Left lung (tissue), 14 donors: Measurements from ENCODE around the gene PABPN1L. TPM values are rescaled to one million over a fixed set of nuclear protein-coding genes. Genes with fewer than 3 reads are reported as not detected.

Experiments
- ATAC-seq: fragments of 200-7000 bp; cut with Tn5 transposase; one replicate; pipeline ENCODE4 v1.9.1; 2020; ENCODE audit warnings: moderate library complexity
- DNase-seq, 4 donors: peaks; one replicate each; pipeline ENCODE4 v3.0.0-alpha.2; 2013 to 2020
- H3K27ac ChIP-seq, 2 donors: fragments of 200-600 bp; sonication (generic) in 1 of 2; one replicate each; pipeline versions ENCODE4 v1.5.0 to v1.8.0; 2020 to 2021
- H3K27me3 ChIP-seq, 2 donors: fragments of 200-600 bp; sonication (generic) in 1 of 2; one replicate each; pipeline versions ENCODE4 v1.5.0 to v1.8.0; 2020 to 2021
- H3K36me3 ChIP-seq, 2 donors: fragments of 200-600 bp; sonication (generic) in 1 of 2; one replicate each; pipeline versions ENCODE4 v1.5.0 to v1.8.0; 2020 to 2021
- H3K4me1 ChIP-seq, 2 donors: fragments of 200-600 bp; one replicate each; pipeline ENCODE4 v1.8.0; 2021
- H3K4me3 ChIP-seq, 2 donors: fragments of 200-600 bp; sonication (generic) in 1 of 2; one replicate each; pipeline versions ENCODE4 v1.5.0 to v1.8.0; 2020 to 2021; ENCODE audit warnings: mild to moderate bottlenecking in 1 of 2
- H3K9me3 ChIP-seq, 2 donors: fragments of 200-600 bp; sonication (generic) in 1 of 2; one replicate each; pipeline versions ENCODE4 v1.5.0 to v1.8.0; 2020 to 2021
- CTCF ChIP-seq, 2 donors: fragments of 200-600 bp; sonication (generic) in 1 of 2; IDR thresholded peaks; one replicate each; pipeline versions ENCODE4 v1.5.0 to v1.8.0; 2021; ENCODE audit warnings: antibody characterized with exemption in 2 of 2
- intact Hi-C, 2 donors: fragments of 100-400 bp; cut with DNase I; formaldehyde crosslinking; loops; one replicate each; pipeline versions ENCODE4 v1.11.2 to v1.14.2; 2022
- long read RNA-seq, 12 donors: library from polyadenylated mRNA in 2 of 12; unstranded in 2 of 12; transcript quantifications; one replicate each; pipeline ENCODE4 v2.0.0 and lab custom pipeline, GENCODE V29; 2019 to 2026
- polyA plus RNA-seq, 6 donors: library from polyadenylated mRNA; unstranded; fragments of 120-200 nt; gene quantifications; one replicate each; pipeline ENCODE4 v1.2.1, GENCODE V29; 2013; ENCODE audit not compliant: insufficient read length in 6 of 6
- total RNA-seq, 2 donors: library from RNA; stranded (reverse); fragmentation: NEBNext Ultra II Directional; extraction: Animal tissue kit (Norgen Biotek cat#: 25700); gene quantifications; one replicate each; pipeline ENCODE4 v1.2.1, GENCODE V29; 2021
- donor health status: DM: no; HTN: yes; CAD: no.
- donor health status: DM: no; HTN: no; CAD: no.

PABPN1L gene
- total RNA-seq, result not detected
- under 1 TPM in 1 of 6 donors, not detected in 5; 0.12 TPM for polyA plus RNA-seq
- long read RNA-seq, donor 1, result 0 reads
- long read RNA-seq, donor 2, result 0 reads
- long read RNA-seq, donor 3, result 0 reads
- long read RNA-seq, donor 4, result 0 reads
- long read RNA-seq, donor 5, result 0 reads
- long read RNA-seq, donor 6, result 0 reads
- long read RNA-seq, donor 7, result 0 reads
- long read RNA-seq, donor 8, result 0 reads
- long read RNA-seq, donor 9, result 0 reads
- long read RNA-seq, donor 10, result 0 reads
- long read RNA-seq, donor 11, result 0 reads
- long read RNA-seq, donor 12, result 0 reads

GRCh38 chr16:88866151-88866920 lies at the start of gene PABPN1L:
TSS of gene PABPN1L (minus strand) at chr16:88866660. CDS start at chr16:88866606, 54 bp downstream.
- intact Hi-C loops, result no loop called here
- no peak for DNase-seq
- Histone ChIP-seq H3K4me1 (peaks cover 0 to 11% of the 10 kb centered on the region in 2 donors), H3K9me3 (no peaks in the 10 kb centered on the region), H3K36me3 (peaks cover 0 to 20% of the 10 kb centered on the region in 2 donors), H3K27me3 (peaks cover 0 to 58% of the 10 kb centered on the region in 2 donors), H3K27ac (no peak within 1 kb of the TSS), H3K4me3 (no peak within 1 kb of the TSS)
- no peak for ATAC-seq
- no peak for TF ChIP-seq CTCF (IDR thresholded peaks at IDR 0.05)

- H3K36me3 ChIP-seq, result no peaks in the 10 kb centered on the region
- no peak overlapping the region for H3K4me3 ChIP-seq
- H3K9me3 ChIP-seq, result no peaks in the 10 kb centered on the region
- H3K27me3 ChIP-seq, result peaks cover 0 to 14% of the 10 kb centered on the region in 2 donors
- no peak for TF ChIP-seq CTCF (IDR thresholded peaks at IDR 0.05)
- no peak overlapping the region for H3K27ac ChIP-seq
- DNase-seq (no peak), ATAC-seq (no peak)
- intact Hi-C loops, result no loop called here
- H3K4me1 ChIP-seq, result peaks cover 4 to 9% of the 10 kb centered on the region in 2 donors
These were observed 49.3 kb upstream of the PABPN1L start for GRCh38 chr16:88915639-88916327.

- no peaks in the 10 kb centered on the region for H3K36me3 ChIP-seq
- intact Hi-C loops, result no loop called here
- no peak overlapping the region for H3K4me3 ChIP-seq
- H3K9me3 ChIP-seq, result no peaks in the 10 kb centered on the region
- no peak for ATAC-seq
- H3K27ac ChIP-seq, result no peak overlapping the region
- no peak for TF ChIP-seq CTCF (IDR thresholded peaks at IDR 0.05)
- H3K27me3 ChIP-seq, result peaks cover 0 to 14% of the 10 kb centered on the region in 2 donors
- DNase-seq, result peak in 1 of 4 donors; percentile 61
- peaks cover 0 to 4% of the 10 kb centered on the region in 2 donors for H3K4me1 ChIP-seq
These were observed 48.4 kb upstream of the PABPN1L start for GRCh38 chr16:88914750-88915368.

GRCh38 chr16:88913870-88914269 lies 47.4 kb upstream of the PABPN1L start:
- Histone ChIP-seq H3K9me3 (no peaks in the 10 kb centered on the region), H3K4me3 (no peak overlapping the region), H3K36me3 (no peaks in the 10 kb centered on the region), H3K27me3 (peaks cover 0 to 14% of the 10 kb centered on the region in 2 donors), H3K4me1 (peaks cover 0 to 4% of the 10 kb centered on the region in 2 donors), H3K27ac (no peak overlapping the region)
- DNase-seq (no peak), ATAC-seq (no peak)
- intact Hi-C loops, result no loop called here
- TF ChIP-seq CTCF (IDR thresholded peaks at IDR 0.05), result no peak
